ENCODE measurements around the gene CFAP99.

The CFAP99 gene

DNA sequence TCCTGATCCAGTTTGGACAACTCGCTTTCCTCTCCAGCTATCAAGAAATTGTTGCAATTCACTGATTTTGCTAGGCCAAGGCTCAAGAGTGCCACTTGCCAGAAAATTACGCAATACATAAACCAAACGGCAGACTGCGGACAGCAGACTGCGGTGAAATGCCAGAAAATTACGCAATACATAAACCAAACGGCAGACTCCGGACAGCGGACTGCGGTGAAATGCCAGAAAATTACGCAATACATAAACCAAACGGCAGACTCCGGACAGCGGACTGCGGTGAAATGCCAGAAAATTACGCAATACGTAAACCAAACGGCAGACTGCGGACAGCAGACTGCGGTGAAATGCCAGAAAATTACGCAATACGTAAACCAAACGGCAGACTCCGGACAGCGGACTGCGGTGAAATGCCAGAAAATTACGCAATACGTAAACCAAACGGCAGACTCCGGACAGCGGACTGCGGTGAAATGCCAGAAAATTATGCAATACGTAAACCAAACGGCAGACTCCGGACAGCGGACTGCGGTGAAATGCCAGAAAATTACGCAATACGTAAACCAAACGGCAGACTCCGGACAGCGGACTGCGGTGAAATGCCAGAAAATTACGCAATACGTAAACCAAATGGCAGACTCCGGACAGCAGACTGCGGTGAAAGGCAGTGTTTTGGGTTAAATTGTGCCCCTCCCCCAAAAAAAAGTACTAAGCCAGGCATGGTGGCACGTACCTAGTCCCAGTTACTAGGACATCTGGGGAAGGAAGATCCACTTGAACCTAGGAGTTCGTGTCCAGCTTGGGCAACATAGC, 11.4 kb downstream of the CFAP99 start:
- peak; percentile 27 for DNase-seq (ENCODE audit: low read depth)

DNA sequence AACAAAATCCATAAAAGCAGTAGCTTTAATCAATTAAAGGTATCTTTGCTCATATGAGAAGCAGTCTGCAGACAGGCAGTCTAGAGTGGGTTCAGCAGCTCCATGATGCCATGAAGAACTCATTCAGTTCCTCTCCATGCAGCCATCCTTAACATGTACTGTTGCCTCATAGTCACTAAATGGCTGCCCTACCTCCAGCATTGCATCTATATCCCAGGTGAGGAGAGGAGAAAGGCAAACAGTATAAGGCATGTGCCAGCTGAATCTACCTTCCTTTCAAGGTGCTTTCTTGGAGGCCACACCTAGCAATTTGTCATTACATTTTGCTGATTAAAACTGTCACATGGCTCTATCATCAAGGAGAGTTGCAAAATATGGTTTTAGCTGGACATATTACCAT, 13.2 kb downstream of the CFAP99 start:
- DNase-seq (ENCODE audit: low read depth), result no peak

DNA sequence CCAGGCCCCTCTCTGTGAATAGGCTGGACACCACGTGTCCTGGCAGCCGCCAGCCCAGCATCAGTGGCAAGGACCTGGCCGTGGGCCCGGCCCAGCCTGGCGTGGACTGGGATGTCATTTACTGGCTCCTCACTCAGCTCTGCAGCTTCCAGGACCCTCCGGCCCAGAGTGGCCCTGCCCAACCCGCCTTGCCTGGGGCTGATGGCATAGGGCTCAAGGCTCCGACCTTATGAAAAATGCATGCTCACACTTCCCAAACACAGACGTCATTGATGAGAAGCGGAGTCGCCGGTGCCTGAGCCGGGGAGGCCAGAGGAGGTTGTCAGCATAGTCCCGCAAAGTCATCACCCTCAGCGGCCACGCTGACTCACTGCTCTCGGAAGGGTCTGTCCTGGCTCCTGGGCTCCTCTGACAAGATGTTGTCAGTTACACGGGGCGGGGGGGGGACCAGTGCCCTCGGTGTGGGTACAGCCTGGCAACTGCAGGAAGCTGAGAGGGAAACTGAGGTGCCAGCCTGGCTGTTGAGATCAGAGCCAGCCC, 14.3 kb downstream of the CFAP99 start:
- peak; percentile 30 for DNase-seq (ENCODE audit: low read depth)

DNA sequence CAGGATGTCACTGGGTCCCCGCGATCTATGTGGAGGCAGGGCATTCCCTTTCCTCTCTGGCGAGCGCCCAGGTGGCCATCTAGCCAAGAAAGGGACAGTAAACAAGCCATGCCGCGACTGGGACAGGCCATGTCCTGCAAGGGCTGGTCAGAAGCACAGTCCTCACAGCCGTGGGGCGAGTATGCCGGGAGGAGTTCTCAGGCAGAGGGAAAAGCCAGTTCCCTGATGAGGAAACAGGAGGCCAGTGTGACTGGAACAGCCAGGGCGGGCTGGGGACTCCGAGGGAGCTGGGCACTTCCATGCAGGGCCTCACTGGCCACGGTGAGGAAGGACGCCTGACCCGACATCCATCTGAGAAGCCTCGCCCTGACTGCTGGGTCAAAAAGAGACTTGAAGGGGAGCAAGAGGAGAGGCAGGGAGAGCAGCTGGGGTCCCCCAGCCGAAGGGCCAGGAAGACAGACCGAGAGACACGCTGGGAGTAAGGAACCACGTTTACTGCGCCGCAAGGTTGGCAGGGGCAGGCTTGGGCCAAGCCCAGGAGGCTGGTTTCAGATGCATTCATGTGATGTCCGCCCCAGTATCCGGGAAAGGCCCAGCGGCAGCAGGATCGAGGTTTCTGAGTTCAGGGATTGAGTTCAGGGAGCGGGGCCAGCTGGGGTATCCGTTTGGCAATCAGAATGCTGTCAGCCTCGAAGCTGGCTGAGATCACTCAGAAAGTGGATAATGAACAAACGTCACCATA, 15.0 kb downstream of the CFAP99 start:
- no peak for DNase-seq (ENCODE audit: low read depth)

DNA sequence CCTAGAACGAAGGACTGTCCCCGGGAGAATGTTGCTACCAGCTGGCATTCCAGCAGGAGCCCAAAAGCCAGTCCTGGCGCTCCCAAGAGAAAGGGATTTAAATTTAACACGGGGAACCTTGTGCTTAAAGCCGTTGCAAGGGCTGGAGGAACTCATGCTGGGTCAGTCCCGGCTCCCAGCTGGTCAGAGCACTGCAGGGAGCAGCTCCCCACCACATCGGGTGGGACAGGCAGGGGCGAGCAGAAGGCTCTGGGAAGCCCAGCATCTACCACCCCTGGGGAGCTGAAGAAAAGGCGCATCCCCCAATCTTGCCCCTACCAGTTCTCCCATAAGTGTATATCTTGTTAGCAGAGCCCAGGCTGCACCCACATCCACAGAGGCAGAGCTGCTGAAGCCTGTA, 15.7 kb downstream of the CFAP99 start:
- no peak for DNase-seq (ENCODE audit: low read depth)

DNA sequence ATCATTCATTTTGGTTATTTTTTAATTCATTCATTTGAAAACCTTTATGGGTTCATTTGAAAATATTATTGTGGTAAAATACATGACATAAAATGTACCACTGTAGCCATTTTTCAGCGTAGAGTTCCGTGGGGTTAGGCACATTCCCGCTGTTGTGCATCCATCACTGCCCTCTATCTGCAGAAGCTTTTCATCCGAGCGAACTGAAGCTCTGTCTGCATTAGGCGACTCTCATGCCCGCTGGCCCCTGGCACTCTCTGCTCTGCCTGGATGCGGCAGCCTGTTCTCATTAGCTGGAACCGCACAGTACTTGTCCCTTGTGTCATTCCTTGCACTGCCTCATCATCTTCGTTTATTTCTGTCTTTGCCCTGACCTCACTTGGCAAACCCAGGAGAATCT, 17.5 kb downstream of the CFAP99 start:
- DNase-seq (ENCODE audit: low read depth), result peak; percentile 31

DNA sequence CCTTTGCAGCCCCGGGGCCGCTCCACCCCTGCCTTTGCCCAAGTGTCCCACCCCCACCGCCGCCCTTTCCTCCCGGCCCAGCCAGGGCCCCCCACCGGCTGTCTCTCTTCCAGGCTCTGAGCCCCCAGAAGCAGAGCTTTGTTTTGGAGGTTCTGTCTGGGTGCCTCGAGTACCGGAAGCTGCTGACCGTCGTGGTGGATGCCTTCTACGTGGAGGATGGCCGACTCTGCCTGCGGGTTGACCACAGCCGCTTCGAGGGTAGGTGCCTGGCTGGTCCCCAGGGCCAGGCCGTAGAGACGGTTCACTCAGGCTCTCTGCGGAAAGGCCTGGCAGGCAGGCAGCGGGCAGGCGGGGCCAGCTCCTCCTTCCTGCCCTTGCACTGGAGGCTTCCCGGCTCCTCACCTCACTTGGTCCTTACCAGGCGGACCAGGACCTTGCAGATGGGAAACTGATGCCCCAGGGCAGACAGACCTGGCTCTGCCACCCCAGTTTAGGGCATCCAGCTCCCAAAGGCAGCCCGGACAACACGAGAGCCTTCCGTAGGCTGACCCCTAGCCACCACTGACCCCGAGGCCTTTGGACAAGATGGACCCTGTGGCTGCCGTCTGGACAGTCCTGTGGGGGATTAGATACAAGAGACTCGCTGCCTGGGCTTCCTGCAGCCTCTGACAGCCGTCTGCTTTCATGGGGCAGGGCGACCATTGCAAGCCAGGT, 18.2 kb downstream of the CFAP99 start:
- DNase-seq (ENCODE audit: low read depth), result no peak

DNA sequence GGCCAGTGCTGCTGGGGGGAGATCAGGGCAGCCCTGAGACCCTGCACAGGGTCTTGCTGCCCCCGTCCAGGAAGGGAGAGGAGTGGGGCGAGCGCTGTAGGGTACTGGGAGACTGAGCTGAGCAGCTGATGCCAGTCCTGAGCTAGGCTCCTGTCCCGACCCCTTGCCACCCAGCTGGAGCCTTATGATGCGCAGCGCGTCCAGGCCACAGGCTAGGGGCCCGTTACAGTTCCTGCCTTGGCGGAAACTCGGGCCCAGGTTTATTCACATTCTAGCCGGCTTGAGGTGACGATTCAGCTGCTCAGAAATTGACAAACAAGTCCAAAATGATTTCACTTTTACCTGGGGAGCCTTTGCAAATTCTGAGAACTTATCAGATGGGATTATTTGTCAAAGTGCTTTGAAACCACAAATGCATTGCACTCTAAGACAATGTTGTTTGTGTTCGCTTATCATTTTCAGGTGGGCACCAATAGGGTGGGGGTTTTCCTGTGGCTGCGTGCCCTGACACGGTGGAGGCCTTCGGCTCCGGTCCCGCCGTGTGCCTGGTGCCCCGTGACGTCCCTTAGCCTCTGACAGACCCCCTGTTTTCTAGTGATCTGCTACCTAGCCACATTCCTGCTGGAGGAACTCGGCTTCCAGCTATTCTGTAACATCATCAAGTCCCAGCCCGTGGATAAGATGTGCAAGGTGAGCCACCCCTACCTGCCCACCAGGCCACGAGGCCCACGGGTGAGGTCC, 18.9 kb downstream of the CFAP99 start:
- DNase-seq (ENCODE audit: low read depth), result no peak

DNA sequence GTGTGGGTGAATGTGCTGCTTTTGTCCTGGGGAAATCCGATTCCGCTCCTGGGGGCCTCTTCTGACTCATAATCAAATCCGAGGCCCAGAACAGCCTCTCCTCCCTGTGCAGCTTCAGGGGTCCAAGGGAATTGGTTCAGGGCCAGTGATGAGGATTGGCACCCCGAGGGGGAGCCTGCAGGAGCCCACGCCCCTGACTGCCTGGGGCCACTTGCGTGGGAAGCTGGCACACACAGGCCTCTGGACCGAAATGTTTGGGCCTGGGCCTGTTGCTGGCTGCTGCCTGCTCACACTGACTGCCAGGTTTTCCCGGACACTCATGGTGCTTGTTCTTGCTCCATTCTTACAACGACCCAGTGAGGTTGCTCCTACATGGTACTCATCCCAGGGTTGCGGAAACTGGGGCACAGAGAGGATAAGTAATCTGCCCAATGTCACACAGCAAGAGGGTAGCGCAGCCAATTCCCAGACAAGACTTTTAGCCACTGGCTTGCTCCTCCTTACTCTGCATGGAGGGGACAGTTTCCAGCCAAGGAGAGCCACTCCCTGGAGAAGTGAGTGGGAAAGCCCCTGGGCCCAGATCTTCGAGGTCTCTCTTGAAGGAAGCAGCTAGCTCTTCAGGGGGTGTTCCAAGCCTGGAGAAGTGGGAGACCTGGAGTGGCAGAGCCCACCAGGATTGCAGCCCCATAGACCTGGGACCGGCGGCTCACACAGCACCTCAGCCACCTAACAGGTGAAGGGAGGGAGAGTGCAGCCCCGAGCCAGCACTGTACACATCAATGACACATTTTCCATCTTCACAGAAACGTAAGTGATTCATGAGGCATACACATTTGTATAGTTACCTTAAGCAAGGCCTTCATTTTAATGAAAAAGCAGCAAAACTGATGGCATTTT, 20.3 kb downstream of the CFAP99 start:
- no peak for DNase-seq (ENCODE audit: low read depth)

DNA sequence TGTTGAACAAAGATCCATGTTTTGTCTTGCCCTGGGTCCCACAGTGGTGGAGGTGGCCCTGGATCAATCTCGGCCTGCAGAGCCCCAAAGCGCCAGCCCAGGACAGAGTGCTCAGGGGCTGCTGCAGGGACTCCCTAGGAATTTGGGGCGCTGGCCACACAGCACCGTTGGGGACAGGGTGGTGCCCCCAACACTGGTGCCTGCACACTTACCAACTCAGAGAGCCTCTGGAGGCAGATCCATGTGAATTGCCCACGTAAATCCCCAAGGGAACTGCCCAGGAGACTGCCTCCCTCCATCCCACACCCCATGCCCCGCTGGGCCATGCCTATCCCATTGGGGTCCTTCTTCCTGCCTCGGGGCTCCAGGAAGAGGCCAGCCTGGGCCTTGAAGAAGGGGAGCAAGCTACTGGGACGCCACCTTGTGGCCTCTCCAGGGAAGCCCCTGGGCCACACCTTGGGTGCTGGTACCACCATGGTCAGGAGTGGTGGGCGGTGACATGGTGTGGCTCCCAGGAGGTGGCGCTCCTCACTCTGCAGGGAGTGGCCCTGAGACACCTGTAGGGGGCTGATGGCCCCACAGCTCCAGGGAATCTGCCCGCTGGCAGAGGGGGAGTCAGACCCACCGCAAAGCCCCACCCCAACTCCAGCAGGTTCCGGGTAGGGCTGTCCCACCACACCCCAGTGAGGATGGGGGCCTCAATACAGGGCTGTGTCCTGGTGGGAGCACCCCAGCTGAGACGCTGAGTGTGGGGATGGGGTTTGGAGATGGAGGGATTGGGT, 22.8 kb downstream of the CFAP99 start:
- peak; percentile 59 for DNase-seq (ENCODE audit: low read depth)

DNA sequence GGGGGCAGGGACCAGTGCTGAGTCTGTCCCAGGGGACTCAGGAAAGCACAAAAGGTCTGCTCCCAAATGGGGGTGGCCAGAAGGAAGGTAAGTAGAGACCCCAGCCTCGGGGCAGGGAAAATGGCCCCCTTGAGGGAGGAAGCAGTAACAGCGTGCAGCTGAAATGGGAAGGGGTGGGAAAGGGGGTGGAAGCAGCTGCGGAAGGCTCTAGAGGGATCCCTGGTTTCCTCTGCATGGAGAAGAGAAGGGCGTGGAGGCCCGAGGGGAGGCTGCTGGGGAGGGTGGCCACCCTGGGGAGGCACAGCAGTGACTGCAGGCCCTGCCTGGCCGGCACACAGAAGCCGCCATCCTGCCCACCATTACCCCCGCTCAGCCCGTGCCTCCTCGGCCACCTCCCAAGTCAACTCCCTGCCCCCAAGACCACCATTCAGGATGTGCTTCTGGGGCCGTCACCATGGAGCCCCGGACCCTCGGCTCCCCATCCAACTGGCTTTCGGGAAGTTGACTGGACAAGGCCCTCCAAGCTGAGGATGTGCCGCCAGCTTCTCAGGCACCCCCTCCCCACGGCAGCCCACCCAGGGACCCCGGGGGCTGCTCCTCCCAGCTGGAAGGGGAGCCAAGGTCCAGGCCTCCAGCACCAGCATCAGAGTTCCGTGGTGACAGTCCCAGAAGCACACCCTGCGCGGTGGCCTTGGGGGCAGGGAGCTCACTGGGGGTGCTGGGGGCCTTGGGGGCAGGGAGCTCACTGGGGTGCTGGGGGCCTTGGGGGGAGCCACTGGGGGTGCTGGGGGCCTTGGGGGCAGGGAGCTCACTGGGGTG, 23.6 kb downstream of the CFAP99 start:
- no peak for DNase-seq (ENCODE audit: low read depth)

DNA sequence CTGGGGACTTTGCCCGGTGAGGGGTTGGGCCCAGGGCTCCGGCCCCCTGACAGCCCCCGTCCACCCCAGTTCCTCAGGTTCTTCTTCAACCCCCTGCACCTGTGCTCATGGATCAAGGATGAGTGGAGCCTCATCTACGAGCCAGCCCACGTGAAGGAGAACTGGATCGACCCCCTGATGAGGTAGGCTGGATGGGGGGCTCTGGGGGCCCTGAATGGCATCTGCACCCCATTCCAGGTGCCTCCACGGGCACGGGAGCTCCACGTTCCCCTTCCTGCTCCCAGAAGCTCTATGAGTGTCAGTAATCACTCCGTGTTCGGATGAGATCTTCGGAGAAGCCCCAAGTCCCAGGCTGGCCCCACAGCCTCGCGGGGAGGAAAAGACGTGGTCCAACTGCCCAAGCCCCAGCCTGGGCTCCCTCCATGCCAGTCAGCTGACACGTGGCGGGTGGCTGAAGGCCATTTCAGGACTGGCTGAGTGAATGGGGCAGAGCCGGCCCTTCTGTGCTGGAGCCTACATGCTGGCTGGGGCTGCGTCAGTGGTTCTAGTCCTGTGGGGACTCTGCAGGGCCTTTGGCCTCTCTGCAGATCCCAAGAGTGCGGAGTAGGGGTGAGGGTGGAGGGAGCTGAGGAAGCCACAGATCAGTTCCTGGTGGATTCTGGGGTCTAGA, 24.4 kb downstream of the CFAP99 start:
- DNase-seq (ENCODE audit: low read depth), result no peak

DNA sequence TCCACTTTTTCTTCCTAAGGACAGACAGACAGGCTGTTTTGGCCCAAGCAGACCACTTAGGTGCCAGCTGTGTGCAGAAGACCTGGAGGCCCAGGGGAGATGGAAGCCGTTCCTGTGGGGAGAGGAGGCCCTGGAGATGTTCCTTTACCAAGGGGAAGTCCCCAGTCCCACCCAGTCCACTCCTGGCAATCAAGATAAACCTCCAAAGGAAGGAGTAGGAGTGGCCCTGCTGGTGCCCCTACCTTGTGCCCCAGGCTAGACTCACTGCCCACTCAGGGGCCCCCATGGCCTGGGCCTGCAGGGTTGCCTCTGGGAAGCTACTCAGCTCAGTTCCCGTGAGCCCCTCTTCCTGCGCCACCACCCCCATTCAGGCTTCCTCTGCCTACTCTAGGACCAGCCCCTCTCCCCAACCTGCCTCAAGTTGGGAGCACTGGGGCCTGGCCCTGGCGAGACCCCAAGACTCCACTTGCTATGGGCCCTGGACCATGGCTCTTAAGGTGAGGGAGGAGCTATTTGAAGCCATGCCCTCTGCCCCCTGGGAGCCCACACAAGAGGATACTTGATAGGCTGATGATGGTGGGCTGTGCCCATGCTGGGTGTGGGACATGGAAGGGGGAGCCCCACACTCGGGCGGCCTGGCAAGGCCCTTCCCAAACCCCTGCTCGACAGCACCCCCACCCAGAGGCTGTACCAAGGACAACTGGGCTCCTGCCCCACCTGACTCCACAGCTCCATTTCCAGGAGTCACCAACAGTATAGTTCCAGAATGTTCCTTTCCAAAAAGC, 25.4 kb downstream of the CFAP99 start:
- DNase-seq (ENCODE audit: low read depth), result no peak

DNA sequence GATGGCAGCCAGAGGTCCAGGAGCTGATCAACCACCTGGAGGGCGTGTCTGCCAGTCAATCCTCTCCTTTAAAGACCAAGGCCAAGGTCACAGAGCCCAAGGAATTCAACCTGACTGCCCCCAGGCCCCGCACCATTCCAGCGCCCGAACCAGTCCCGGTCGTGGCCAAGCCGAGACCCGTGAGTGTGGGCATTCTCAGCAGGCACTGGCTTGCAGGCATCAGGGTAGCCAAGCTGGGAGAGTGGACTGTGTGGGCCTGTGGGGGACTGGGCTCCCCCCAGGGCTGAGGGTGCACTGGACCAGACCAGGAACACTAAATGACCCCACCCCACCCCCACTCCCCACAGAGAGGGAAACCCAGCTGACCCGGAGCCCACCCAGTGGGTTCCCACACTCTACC, 26.4 kb downstream of the CFAP99 start:
- no peak for DNase-seq (ENCODE audit: low read depth)

DNA sequence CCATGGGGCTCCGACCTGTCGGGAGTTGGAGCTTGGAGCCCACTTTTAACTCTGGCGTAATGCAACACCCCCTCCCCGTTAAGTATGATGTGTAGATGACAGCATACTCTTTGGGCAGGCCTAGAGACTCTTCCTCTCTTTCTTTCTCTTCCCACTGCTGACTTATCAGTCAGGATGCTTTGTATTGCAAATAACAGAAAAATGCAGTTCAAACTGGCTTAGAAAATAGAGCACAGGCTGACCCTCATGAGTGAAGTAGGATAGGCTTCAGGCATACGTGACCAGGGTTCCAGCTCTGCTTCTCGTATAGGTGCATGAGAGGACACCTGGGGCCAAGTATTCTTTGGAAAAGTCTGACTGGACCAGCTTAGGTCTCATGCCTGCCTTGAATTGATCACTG, 26.8 kb downstream of the CFAP99 start:
- no peak for DNase-seq (ENCODE audit: low read depth)

DNA sequence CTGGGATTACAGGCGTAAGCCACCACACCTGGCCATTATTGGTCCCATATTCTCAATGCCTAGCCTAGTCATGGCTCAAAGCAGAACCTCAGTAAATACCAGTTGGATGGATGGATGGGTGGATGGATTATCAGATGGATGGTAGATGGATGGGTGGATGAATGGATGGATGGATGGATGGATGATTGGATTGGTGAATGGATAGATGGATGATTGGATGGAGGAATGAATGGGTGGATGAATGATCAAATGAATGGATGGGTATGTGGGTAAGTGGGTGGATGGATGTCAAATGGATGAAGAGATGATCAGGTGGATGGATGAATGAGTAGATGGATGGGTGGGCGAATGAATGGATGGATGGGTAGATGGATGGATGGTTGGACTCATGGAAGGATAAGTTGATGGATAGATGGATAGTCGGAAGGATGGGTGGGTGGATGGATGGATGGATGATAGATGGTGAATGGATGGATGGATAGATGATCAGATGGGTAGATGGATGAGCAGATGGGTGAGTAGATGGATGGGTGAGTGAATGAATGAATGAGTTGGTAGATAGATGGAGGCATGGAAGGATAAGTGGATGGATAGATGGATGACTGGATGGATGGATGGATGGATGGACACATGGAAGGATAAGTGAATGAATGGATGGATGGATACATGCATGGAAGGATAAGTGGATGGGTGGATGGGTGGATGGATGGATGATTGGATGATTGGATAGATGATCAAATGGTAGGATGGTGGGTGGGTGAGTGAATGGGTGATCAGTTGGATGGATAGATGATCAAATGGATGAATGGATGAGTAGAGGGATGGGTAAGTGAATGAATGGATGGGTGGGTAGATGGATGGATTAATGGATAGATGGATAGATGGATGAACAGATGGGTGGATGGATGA, 28.2 kb downstream of the CFAP99 start:
- no peak for DNase-seq (ENCODE audit: low read depth)

DNA sequence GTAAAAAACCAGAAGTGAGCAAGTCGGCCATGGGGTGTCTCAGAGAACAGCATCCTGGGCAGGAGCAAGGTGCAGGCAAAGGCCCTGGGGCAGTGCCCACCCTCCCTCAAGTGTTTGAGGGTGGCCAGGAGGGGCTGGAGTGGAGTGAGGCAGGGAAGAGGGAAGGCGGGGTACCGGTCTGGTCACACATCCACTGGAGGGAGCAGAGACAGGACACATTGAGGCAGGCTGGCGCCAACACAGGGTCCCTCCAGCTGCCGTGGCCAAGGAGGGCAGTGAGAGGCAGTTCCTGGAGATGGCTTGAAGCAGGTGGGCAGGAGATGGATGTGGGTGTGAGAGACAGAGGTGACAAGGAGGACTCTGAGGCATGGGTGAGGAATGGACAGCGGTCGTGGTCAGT, 29.8 kb downstream of the CFAP99 start:
- DNase-seq (ENCODE audit: low read depth), result no peak
